Stimulated activated CD4-positive, alpha-beta T cell treated with anti-CD3 and anti-CD28 coated beads, Interleukin-4, amount 100 ng/mL, for 48 hours (primary cell): ENCODE results near the gene MAJIN.

Experiments
- DNase-seq, 2 donors: peaks; one replicate each; pipeline ENCODE4 v3.0.0-alpha.2; 2020; ENCODE audit warnings: low read depth in 2 of 2

The MAJIN gene

DNA sequence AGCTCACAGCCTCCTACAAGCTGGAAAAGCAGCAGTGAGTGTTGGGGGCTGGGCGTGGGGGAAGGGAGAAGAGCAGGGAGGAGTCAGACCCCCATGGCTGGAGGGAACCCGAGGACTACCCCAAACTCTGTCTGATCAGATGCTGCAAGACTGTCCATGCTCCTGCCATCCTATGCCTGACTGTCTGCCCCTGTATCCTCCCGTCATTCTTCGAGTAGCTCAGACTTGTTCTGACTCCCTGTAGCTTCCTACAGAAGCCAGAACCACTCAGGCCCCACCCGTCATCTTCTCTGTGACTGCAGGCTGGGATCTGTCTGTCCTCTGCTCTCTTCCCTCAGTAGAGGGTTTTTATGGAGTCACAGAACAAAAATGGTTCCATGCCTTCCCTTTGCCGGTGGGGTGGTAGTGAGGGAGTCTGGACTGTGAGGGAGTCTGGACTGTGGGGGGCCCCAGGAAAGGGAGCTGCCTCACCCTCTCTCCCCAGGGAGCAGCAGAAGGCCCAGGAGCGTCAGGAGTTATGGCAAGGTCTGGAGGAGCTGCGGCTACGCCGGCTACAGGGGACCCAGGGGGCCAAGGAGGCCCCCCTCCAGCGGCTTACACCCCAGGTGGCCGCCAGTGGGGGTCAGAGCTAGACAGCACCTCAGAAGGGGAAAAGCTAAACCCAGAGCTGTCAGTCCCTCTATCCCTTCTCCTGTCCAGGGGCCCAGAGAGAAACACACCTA lies 38.5 kb downstream of the MAJIN start:
- no peak for DNase-seq

DNA sequence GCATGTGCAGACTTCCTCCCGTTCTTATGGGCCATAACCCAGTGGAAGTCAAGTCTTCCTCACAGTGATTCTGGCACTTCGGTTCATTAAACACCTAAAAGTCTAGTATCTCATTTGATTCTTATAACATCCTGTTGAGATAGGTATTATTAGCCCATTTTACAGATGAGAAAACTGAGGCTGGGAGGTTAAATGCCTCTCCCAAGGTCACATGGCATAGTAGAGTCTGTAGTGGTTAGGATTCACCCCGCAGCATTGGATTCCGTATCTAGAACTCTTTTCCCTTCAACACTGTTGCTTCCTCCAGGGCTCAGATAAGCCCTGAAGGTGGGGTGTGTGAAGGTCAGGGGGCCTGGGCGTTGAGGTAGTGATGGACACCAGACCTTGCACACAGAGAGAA lies 39.6 kb downstream of the MAJIN start:
- DNase-seq = no peak

DNA sequence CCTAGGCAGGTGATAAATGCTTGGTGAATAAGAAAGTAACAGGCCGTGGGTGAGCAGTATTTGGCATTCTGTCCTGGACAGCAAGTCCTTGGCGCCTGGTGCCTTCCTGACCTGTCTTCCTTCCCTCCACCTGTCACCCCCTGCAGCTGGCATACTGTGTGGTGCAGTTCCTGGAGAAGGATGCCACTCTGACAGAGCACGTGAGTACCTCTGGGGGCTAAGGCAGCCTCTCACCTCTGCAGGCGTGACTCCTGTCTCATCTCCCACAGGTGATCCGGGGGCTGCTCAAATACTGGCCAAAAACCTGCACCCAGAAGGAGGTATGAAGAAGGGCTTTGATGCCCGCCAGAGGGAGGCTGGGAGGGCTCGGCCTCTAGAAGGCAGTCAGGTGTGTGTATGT lies 40.6 kb downstream of the MAJIN start:
- no peak for DNase-seq

DNA sequence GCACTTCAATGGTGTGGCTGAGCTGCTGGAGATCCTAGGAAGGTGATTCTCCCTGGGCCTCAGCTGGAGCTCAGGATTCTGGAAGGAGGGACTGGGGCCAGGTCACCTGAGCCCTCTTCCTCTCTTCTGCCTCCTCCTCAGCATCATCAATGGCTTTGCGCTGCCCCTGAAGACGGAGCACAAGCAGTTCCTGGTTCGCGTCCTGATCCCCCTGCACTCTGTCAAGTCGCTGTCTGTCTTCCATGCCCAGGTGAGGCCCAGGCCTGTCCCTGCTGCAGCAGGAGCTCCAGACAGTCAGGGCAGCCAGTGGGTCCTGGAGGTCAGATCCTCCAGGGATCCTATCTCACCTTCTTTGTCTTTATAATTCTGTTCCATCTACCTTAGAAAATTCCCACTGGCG lies 41.6 kb downstream of the MAJIN start:
- DNase-seq = no peak

DNA sequence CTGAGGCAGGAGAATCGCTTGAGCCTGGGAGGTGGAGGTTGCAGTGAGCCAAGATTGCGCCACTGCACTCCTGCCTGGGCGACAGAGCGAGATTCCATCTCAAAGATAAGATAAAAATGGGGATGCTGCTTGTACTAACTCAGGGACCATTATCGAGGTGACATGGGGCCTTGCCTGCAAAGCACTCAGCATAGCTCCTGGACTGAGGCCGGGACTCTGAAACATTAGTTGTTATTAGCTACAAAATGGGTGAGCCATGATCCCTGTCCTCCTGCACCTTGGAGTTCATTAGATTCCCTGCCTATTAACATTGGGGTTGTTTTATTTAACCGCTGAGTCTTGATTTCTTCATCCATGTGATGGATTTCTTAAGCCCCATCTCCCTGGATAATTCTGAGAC lies 42.3 kb downstream of the MAJIN start:
- DNase-seq = no peak

DNA sequence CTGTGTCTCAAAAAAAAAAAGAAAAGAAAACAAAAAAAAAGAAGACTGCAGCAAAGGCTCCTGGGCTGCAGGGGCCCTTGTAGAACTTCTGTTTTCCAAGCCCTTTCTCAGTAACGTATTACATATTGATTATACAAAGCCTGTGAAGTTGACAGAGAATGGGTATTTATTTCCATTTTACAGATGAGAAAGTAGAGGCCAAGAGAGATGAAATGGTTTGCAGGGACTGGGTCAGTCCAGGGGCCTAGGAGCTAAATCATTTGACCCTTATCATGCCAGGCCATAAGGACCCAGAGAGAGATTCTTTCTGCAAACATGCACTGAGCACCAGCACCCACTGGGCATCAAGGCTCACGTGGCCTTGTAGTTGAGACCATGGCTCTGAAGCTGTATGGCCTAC lies 43.0 kb downstream of the MAJIN start:
- DNase-seq = no peak

DNA sequence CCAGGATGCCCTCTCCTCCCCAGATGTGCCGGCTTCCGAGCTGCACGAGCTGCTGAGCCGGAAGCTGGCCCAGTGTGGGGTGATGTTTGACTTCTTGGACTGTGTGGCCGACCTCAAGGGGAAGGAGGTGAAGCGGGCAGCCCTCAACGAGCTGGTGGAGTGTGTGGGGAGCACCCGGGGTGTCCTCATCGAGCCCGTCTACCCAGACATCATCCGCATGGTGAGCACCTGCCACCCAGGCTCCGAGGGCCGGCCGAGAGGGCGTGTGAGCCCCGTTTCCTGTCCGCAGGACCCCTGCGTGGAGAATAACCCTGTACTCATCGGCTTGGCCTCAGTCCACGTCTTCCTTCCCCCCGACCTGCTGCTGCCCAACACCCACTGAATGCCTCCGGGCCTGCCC lies 45.2 kb downstream of the MAJIN start:
- no peak for DNase-seq

DNA sequence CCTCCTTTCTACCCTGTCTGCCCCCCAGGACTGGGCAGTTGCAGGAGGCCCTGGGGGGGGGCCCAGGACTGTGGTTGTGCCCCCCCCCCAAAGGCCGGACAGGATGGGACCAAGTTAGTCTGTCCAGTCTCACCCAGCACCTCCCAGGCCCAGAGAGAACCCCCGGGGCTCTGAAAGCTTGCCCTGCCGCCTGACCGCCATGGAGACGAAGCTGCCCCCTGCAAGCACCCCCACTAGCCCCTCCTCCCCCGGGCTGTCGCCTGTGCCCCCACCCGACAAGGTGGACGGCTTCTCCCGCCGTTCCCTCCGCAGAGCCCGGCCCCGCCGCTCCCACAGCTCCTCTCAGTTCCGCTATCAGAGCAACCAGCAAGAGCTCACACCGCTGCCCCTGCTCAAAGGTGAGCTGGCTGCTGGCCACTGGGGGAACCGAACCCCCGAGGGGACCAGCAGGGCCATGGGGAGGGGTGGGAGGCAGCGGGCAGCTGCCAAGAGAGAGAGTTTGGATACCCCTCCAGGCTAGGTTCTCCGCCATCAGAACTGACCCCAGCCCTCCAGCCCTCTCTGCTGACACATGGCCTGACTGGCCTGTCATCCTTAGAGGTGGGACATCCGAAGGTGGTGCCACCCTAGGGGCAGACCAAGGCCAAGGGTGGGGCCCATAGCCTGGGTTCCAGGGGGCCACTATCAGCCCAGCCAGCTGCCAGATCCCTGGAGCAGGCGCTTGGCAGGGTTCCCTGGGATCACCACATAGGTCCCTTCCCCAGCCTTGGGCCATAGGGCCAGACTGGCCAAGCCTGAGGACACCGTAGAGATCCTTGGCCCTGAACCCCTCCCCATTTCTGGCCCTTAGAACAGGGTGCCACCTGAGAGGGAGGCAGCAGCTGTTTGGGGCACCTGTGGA lies 46.1 kb downstream of the MAJIN start:
- DNase-seq = no peak

DNA sequence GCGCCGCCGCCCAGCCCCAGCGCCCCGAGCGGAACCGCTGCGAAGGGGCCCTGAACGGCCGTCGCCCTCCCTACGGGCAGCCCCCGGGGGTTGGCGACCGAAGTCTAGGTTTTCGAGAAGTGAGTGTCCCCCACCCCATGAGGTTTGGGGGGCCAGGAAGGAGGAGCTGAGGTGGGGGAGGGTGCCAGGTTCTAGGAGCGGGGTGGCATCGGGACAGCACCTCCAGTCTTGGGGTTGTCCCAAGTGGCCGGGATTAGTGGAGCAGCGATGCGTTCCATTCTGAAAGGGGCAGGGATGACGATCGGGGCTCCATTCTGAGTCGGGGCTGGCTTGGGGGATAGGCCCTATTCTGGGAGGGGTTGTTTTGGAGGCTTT lies 47.0 kb downstream of the MAJIN start:
- no peak for DNase-seq

DNA sequence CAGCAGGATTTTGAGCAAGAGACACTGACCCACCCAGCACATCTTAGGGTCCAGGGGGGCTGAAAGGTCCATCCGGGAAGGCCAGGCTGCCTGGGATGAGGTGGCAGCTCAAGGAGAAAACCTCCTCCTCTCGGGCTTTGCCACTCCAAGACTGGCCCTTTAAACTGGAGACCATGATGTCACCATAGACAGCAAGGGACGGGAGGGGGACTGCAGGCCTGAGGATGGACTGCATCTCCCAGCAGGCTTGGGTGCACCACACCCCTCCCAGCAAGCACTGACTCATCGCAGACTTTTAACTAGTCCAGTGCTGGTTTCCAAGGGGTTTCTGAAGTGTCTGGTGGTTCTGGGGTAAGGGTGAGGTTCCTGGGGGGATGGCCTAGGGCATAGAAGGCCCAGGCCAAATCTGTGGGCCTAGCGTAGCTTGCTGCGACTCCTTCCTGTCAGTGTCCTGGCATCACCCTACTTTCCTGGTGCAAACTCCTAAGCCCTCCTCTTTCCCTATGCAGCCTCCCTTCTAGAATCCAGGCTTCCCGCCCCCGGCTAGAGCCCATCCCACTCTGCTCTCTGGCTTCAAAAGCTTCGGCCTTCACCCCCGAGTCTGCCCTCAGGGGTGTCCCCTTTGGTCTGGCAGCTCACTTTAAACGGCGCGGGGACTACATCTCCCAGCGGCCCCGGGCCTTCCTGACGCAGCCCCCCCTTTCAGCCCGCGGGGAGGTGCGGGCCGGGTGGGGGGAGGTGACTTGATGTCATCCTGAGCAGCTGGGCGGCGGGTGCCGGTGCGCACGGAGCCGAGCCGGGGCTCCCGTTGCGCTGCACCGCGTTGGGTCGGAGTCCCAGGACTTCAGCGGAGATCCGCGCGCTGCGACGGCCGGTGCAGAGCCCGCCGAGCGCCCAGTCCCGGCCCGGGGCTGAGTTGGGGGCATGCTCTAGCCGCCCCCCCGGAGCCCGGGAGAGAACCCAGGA lies 47.7 kb downstream of the MAJIN start, which contains the start of gene PPP2R5B:
PPP2R5B (plus strand) TSS at position 746 of the 966 bp plus-strand sequence. CDS start 1,046 bp downstream, outside the sequence.
- peak; percentile 77 to 87 for DNase-seq

DNA sequence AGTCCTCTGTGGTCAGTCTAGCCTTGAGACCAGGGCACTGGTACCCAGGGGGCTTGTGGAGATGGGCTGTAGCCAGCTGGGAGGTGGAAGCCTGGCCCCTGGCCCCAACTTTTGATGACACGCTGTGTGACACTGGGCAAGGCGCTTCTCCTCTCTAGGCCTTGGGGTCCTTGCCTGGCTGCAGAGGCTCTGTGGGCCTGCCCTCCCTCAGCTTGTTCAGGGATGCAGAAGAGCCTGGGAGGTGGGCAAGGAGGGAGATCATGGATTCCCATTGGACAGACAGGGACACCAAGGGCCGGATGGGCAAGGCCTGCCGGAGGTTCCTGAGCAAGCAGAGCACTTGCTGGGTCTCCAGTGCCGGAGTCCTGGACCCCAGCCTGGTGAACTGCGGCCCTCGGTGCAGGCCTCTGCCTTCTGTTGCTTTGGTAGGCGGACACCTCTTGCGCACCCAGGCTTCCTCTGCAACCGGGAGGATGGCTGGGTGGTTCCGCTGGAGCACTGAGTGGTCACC lies 48.7 kb downstream of the MAJIN start:
- no peak for DNase-seq

DNA sequence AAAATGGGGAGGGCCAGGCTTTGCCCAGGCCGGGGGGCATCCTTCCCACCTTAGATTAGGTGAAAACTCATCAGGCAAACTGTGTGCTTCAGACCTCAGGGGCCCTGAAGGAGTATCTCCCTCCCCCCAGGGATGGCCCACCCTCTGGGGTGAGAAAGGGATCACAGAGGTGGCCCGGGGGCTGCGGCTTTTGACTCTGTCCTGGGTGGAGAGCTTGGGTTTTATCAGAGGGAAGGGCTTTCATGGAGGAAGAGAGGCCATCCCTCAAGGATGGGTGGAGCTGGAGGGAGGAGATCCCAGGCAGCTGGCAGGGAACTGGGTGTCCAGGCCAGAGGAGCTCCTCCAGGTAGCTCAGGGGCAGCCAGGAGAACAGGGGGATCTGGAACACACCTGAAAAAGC lies 50.5 kb downstream of the MAJIN start:
- no peak for DNase-seq

DNA sequence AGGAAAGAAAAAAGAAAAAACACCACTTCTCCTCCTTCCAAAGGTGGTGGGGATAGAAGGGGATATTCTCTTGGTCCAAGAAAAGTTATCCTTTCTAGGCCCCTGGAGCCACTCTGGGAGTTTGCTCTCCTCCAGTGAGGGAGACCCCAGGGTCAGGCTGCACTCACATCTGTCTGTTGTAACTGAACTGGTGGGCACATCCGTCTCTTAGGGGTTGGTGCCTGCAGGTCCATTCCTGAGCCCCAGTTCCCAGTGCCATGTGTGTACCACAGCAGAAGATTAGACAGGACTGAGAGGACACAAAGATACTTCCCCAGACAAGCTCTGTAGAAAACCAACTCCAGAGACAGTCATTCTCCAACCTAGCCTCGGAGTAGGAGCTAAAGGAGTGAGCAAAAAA lies 51.8 kb downstream of the MAJIN start:
- no peak for DNase-seq

DNA sequence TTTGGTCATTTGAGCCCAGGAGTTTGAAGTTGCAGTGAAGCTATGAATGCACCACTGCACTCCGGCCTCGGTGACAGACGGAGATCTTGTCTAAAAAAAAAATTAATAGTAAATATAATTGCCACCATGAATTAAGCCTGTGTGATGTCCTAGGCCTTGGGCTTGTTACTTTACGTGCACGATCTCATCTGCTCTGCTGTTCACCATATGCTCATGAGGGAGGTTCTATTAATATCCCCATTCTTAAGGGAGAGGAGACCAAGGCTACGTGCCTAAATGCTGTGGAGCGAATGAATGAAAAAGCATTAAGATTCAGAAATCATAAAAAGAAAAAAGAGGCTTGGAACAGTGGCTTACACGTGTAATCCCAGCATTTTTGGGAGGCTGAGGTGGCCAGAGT lies 52.3 kb downstream of the MAJIN start:
- DNase-seq = no peak

DNA sequence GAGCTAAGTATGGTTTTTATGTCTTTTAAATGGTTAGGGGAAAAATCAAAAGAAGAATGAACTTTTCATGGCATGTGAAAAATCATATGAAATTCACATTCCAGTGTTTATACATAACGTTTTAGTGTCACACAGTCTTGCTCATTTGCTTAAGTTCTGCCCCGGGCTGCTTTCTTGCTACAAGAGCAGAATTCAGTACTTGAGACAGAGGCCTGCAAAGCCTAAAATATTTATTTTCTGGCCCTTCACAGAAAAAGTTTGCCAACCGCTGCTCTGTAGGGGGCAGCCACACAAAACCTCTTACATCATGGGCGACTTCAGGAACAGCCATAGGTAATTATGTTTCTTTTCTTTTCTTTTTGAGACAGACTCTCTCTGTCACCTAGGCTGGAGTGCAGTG lies 53.9 kb downstream of the MAJIN start:
- no peak for DNase-seq

DNA sequence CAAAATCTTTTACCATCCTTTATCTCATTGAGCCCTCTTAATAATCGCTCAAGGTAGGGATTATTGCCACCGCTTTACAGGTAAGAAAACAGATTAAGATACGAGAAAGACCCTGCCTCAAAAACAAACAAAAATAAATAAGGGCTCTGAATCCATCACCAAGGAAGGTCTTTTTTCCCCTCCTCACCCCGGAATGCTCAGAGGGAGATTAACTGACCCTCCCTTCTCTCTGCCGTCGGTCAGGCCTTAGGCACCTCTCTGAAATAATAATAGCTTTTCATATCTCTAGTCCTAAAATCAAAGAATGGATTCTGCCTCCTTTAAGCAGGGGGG lies 54.3 kb downstream of the MAJIN start:
- no peak for DNase-seq

DNA sequence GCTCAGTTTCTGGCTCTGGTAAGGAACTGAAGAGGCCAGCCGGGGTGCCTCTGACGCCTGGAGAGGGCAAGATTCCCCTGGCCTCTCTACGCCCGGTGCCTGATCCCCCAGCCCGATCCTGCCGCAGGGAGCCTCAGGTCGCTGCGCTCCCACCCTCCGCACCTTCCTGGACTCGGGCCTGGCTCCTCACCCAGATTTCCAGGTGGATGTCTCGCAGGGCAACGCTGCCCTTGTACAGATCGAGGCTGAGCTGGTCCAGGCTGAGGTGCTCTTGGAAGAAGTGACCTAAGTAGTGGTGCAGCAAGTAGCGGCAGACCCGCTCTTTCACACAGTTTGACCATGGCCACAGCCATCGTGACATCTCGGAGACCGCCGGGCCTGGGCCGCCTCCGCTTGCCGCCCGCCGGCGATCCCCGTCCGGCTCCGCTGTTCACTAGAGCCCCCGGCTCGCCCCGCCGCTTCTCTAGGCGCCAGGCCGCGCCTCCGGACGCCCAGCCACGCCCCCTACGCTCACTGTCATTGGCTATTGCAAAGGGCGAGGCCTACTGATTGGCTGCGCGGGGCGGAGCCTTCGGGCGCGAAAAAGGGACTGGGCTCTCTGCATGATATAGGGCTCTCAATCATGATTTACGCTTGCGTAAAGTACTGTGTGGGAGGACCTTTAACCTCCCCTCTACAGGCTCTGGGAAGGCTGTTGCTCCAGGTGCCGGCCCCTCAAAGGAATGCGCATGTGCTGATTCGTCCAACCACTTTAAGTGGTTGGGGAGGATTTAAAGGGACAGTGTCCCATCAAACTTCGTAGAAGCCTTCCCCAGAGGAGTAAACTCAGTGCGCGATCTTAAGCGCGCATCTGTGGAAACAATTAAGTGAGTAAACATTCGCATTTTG lies 54.9 kb downstream of the MAJIN start, which contains the start of gene ATG2A:
ATG2A (minus strand) TSS at position 435 of the 888 bp plus-strand sequence; CDS start at position 361, 74 bp downstream.
- peak; percentile 99 for DNase-seq

DNA sequence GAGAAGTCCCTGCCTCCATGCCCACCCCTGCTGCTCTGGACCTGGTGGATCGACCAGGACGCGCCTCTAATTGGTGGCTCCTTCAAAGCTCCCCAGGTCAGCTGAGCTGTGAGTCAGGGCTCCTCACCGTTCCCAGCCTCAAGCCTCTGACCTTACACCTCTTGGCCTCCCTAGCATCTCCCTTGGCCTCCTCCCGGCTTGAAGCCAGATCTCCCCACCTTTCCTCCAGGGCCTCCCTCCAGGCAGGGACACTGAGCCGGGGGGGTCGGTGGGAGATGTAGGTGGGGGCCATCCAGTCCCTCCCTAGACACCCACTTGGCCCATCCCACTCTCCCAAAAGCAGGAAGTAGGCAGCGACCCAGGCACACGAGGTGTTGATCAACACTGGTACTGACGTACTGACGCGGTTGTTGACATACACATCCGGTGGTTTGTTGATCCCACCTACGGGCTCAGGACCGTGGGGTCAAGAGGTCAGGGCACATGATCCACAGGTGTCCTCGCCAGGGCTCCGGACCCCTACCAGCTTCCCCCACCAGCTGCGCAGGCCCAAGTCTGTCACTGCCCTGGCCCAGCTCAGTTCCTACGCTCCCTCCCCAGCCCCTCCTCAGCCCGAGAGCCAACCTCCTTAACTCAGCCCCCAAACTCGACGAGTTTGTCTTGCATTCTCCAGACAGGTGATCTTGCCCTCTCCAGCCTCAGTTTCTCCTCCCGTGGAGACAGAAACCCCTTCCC lies 55.7 kb downstream of the MAJIN start:
- peak in 1 of 2 donors; percentile 13 for DNase-seq

DNA sequence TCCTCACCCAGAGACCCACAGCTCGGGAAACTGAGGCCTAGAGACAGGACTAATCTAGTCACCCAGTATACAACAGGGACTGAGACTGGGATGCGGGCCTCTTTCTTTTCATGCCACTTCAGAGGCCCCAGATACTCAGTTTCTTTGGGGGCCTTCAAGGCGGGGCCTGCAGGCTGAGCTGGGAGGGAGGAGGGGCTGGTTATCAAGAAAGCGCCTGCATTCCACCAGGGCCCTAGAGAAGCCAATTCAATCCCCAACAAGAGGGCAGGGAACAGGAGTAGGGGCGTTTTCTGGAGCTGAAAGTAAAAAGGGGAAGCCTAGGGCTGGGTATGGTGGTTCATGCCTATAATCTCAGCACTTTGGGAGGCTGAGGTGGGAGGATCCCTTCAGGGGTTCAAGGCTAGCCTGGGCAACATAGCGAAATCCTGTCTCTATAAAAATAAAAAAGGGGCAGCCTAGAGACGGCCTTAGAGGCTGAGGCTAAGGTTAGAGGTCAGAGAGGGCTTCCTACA lies 56.5 kb downstream of the MAJIN start:
- DNase-seq = no peak

DNA sequence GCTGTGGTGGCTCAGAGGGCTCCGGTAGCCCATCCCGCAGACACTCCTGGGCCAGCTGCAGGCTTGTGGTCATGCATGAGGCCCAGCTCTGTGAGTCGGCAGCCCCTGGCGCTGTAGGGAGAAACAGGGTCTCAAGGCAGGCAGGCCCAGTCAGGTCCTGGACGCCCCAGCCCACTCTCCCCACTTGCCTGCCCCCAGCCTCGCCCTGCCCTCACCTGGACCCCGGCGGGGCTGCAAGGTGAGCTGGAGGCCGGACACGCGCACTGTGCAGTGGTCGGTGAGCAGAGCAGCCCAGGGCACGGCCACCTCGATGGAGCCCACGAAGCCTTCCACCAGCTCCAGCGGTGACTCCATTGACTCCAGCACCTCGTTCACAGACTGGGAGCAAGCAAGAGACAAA lies 57.8 kb downstream of the MAJIN start:
- no peak for DNase-seq
